K562 (cell line): ENCODE measurements around the gene ZNF512B. TPM values are rescaled to one million over a fixed set of nuclear protein-coding genes. Genes with fewer than 3 reads are reported as not detected.
A peak's percentile ranks its signal among the peaks of the same experiment; 100 is the strongest.

Experiments used
- BDP1 ChIP-seq: IDR thresholded peaks from 3 replicates; pipeline ENCODE4 v1.6.1; 2011; ENCODE audit not compliant: insufficient read length, insufficient read depth
- CXXC5 ChIP-seq: fragments of 250-450 bp; sonication (Bioruptor Pico); IDR thresholded peaks from 2 replicates; pipeline ENCODE4 v1.8.0; 2022; ENCODE audit warnings: inconsistent platforms, mild to moderate bottlenecking, moderate library complexity
- E2F6 ChIP-seq, 2 experiments: IDR thresholded peaks; 2 replicates each; pipeline ENCODE4 v1.6.1; 2011; ENCODE audit warnings: borderline replicate concordance in 1 of 2, control low read depth in 1 of 2, low read depth in 1 of 2, low read length in 1 of 2, mild to moderate bottlenecking in 1 of 2, mixed read lengths in 1 of 2, moderate library complexity in 1 of 2; ENCODE audit not compliant: insufficient read depth in 1 of 2, insufficient read length in 1 of 2, poor library complexity in 1 of 2, severe bottlenecking in 1 of 2; ENCODE audit errors: extremely low read depth in 1 of 2
- EGR1 ChIP-seq: fragments of 450-650 bp; conservative IDR thresholded peaks from 2 replicates; pipeline ENCODE4 v1.6.1; 2017; ENCODE audit warnings: mild to moderate bottlenecking
- MAFK ChIP-seq: IDR thresholded peaks from 2 replicates; pipeline ENCODE4 v1.6.1; 2011; ENCODE audit warnings: low read length, improper control_type of control experiment
- PCBP1 ChIP-seq: fragments of 200-400 bp; formaldehyde crosslinking; IDR thresholded peaks from 2 replicates; pipeline ENCODE4 v1.6.1; 2018; ENCODE audit warnings: mild to moderate bottlenecking, low read depth, low read length; ENCODE audit not compliant: poor library complexity, severe bottlenecking
- XRCC5 ChIP-seq: fragments of 200-400 bp; formaldehyde crosslinking; IDR thresholded peaks from 2 replicates; pipeline ENCODE4 v1.6.1; 2017; ENCODE audit warnings: low read depth, mild to moderate bottlenecking, low read length
- ZNF133 ChIP-seq: fragments of 250-450 bp; sonication (Bioruptor Pico); IDR thresholded peaks from 2 replicates; pipeline ENCODE4 v1.4.0; 2020; ENCODE audit warnings: mild to moderate bottlenecking
- ZNF134 ChIP-seq: fragments of 250-450 bp; sonication (Bioruptor Pico); conservative IDR thresholded peaks from 2 replicates; pipeline ENCODE4 v1.4.0; 2020
- ZNF318 ChIP-seq, 2 experiments: fragments of 450-650 bp; IDR thresholded peaks; 2 replicates each; pipeline ENCODE4 v1.6.1; 2016; ENCODE audit warnings: mild to moderate bottlenecking in 2 of 2, borderline replicate concordance in 1 of 2, low read depth in 1 of 2, moderate library complexity in 1 of 2
- ZNF830 ChIP-seq: fragments of 250-450 bp; sonication (Bioruptor Pico); IDR thresholded peaks from 2 replicates; pipeline ENCODE4 v1.5.0; 2021; ENCODE audit warnings: mild to moderate bottlenecking
- polyA plus RNA-seq, 8 experiments: library from polyadenylated mRNA; depleted of rRNA in 4 of 8; stranded (reverse) in 5 of 8; unstranded in 3 of 8; fragments of >200 nt; fragmentation: Nextera tagmentation in 2 of 8; fragmentation: Illumina TruSeq in 1 of 8; extraction: Ambion mirVana in 2 of 8; extraction: Trizol in 1 of 8; gene quantifications; 2 replicates each; pipeline versions ENCODE4 v1.2.1 to v1.2.3, GENCODE V29; 2011 to 2014; ENCODE audit warnings: inconsistent platforms in 1 of 8, missing spikeins in 1 of 8
- total RNA-seq, 7 experiments: library from RNA; depleted of rRNA in 6 of 7; stranded (reverse); fragments of >200 nt in 6 of 7; fragmentation: Illumina TruSeq in 2 of 7; extraction: Trizol in 2 of 7; gene quantifications; 2 replicates each; pipeline versions ENCODE4 v1.2.1 to v1.2.3, GENCODE V29; 2011 to 2021; ENCODE audit warnings: low replicate concordance in 1 of 7
- TF ChIP-seq, protein P1 (sequence below): fragments of 450-650 bp; IDR thresholded peaks from 2 replicates; pipeline ENCODE4 v1.6.1; 2016; ENCODE audit warnings: borderline replicate concordance

ZNF512B gene
- total and polyA plus RNA-seq, 9 of the 15 experiments (the other 6 are each of a cell fraction or from before 2014, with no cell fraction given) = 0.01 to 27.8 (median 8.2) TPM

GRCh38 chr20:63973636-63974401, 4.1 kb upstream of the ZNF512B start (continued):
- TF ChIP-seq CXXC5 (CRISPR knock-in tag) = peak; percentile 75
- no peak for TF ChIP-seq BDP1
- TF ChIP-seq ZNF133 (CRISPR knock-in tag) = no peak
- peak; percentile 33; the same call in 1 of the 2 replicates for TF ChIP-seq EGR1
- TF ChIP-seq, protein P1, sequence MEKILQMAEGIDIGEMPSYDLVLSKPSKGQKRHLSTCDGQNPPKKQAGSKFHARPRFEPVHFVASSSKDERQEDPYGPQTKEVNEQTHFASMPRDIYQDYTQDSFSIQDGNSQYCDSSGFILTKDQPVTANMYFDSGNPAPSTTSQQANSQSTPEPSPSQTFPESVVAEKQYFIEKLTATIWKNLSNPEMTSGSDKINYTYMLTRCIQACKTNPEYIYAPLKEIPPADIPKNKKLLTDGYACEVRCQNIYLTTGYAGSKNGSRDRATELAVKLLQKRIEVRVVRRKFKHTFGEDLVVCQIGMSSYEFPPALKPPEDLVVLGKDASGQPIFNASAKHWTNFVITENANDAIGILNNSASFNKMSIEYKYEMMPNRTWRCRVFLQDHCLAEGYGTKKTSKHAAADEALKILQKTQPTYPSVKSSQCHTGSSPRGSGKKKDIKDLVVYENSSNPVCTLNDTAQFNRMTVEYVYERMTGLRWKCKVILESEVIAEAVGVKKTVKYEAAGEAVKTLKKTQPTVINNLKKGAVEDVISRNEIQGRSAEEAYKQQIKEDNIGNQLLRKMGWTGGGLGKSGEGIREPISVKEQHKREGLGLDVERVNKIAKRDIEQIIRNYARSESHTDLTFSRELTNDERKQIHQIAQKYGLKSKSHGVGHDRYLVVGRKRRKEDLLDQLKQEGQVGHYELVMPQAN = no peak
- TF ChIP-seq XRCC5 = peak; percentile 76; the same call in 1 of the 2 replicates
- TF ChIP-seq MAFK = no peak
- peak in 1 of 2 experiments; percentile 53 for TF ChIP-seq E2F6 (IDR thresholded peaks at IDR 0.05; ENCODE audit: borderline replicate concordance in 1 of 2, extremely low read depth in 1 of 2, insufficient read depth in 1 of 2, insufficient read length in 1 of 2, low read depth in 1 of 2, low read length in 1 of 2, poor library complexity in 1 of 2, severe bottlenecking in 1 of 2)
- TF ChIP-seq ZNF830 (CRISPR knock-in tag) = no peak
- TF ChIP-seq ZNF318 (IDR thresholded peaks at IDR 0.05; ENCODE audit: borderline replicate concordance in 1 of 2, low read depth in 1 of 2) = no peak
- TF ChIP-seq ZNF134 (CRISPR knock-in tag) = no peak
- TF ChIP-seq PCBP1 = no peak
